Lung (tissue), 12 donors: ENCODE results near the gene PFKL. TPM values are rescaled to one million over a fixed set of nuclear protein-coding genes. Genes with fewer than 3 reads are reported as not detected.
A peak's percentile ranks its signal among the peaks of the same experiment; 100 is the strongest.
"Not testable (repeated sequence)": the region's sequence is repeated elsewhere in the genome, so short reads cannot be mapped to it uniquely, and the experiment has no call there.

Experiments used
- ATAC-seq: fragments of 200-7000 bp; cut with Tn5 transposase; one replicate; pipeline ENCODE4 v1.9.1; 2020; ENCODE audit warnings: moderate number of reproducible peaks; ENCODE audit not compliant: insufficient read depth, low FRiP score
- DNase-seq, 3 donors: peaks; one replicate each; pipeline ENCODE4 v3.0.0-alpha.2; 2013 to 2017
- H3K27ac ChIP-seq, 2 donors: one replicate each; pipeline ENCODE4 v1.5.1; 2013; ENCODE audit warnings: mild to moderate bottlenecking in 2 of 2, moderate library complexity in 2 of 2, control low read depth in 1 of 2, inconsistent platforms in 1 of 2, low read depth in 1 of 2, low read length in 1 of 2
- H3K27me3 ChIP-seq, 3 donors: one replicate each; pipeline ENCODE4 v1.5.1; 2013; ENCODE audit warnings: low read length in 2 of 3; ENCODE audit not compliant: control insufficient read depth in 3 of 3, insufficient read depth in 3 of 3
- H3K36me3 ChIP-seq, 4 donors: one replicate each; pipeline ENCODE4 v1.5.1; 2013; ENCODE audit warnings: low read length in 4 of 4, mild to moderate bottlenecking in 1 of 4, moderate library complexity in 1 of 4; ENCODE audit not compliant: control insufficient read depth in 4 of 4, insufficient read depth in 4 of 4
- H3K4me1 ChIP-seq, 5 donors: one replicate each; pipeline ENCODE4 v1.5.1; 2013; ENCODE audit warnings: low read length in 5 of 5, mild to moderate bottlenecking in 2 of 5, moderate library complexity in 1 of 5; ENCODE audit not compliant: control insufficient read depth in 5 of 5, insufficient read depth in 5 of 5
- H3K4me3 ChIP-seq: one replicate; pipeline ENCODE4 v1.5.1; 2013; ENCODE audit warnings: mild to moderate bottlenecking, control low read depth, moderate library complexity
- H3K9ac ChIP-seq, 2 donors: one replicate each; pipeline ENCODE4 v1.5.1; 2013; ENCODE audit warnings: low read length in 2 of 2, control low read depth in 1 of 2; ENCODE audit not compliant: insufficient read depth in 1 of 2
- H3K9me3 ChIP-seq, 4 donors: one replicate each; pipeline ENCODE4 v1.5.1; 2013; ENCODE audit warnings: low read length in 3 of 4, mild to moderate bottlenecking in 1 of 4, moderate library complexity in 1 of 4; ENCODE audit not compliant: control insufficient read depth in 4 of 4, insufficient read depth in 3 of 4
- WGBS, 2 donors: extraction: QIAGEN DNeasy Blood & Tissue Kit; methylation state at CpG; one replicate each; pipeline ENCODE4 v1.1.7; 2013; 5-methylcytosine and 5-hydroxymethylcytosine counted together
- polyA plus RNA-seq, 2 donors: library from polyadenylated mRNA; stranded (reverse); fragments of 200-250 nt; gene quantifications; one replicate each; pipeline ENCODE4 v1.2.1, GENCODE V29; 2013
- total RNA-seq, 2 donors: library from RNA; depleted of rRNA in 1 of 2; stranded (reverse); fragments of >200 nt in 1 of 2; gene quantifications; one replicate each; pipeline ENCODE4 v1.2.1, GENCODE V29; 2014 to 2021
- TF ChIP-seq, protein P1 (sequence below): IDR thresholded peaks from 2 replicates; pipeline ENCODE4 v1.5.1; 2012; ENCODE audit warnings: mild to moderate bottlenecking; ENCODE audit errors: control extremely low read depth, extremely low read depth
- donor health status: control.
- donor health status: control.
- donor health status: Bipolar disorder and iron deficiency.
- donor health status: healthy.
- donor health status: DM: yes; HTN: yes; CAD: no.

The PFKL gene
- total and polyA plus RNA-seq, 4 donors, result 63.4 to 129 (median 103) TPM

DNA sequence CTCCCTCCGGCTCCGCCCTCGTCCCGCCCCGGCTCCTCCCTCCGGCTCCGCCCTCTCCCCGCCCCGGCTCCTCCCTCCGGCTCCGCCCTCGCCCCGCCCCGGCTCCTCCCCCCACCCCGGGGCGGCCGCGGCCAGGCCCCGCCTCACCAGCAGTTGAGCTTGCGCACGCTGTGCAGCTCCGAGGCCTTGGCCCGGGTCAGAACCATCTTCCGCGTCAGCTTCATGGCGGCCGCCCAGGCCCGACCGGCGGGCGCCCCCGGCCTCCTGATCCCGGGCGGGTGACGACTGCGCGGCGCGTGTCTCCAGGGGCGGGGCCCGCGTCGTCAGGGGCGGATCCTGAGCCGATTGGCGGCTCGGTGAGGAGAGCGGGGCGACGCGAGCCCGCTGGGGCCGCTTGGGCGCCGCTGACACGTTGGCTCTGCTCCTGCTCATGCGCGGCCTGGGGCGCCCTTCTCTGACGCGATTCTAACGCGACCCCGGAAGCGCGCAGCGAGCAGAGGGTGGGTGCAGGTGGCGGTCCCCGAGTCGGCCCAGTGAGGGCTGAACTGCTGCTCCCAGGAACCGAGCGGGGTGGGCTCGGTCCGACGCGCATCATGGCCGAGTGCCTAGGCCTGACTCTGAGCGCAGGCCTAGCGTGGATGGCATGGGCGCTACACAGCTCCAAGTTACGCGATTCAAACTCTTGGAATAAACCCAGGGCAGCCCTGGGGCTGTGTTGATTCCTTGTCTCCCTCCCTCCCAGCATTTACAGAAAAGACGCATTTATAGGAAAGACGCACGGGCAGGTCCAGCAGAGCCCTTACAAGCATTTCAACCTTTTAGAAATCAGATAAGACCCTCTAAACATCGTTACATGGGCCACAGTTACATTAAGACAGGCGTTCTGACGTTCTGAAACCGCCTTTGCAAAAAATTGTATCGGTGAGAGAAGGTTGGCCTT lies 39.4 kb downstream of the PFKL start, which contains the start of gene CFAP410:
TSS of gene CFAP410 (minus strand) at position 420 of the 940 bp plus-strand sequence. CDS start at position 224, 196 bp downstream.
- H3K9ac ChIP-seq, result peak within 1 kb of the TSS; percentile 80 to 84
- H3K4me3 ChIP-seq, result peak within 1 kb of the TSS; percentile 76
- ATAC-seq, result peak; percentile 96
- H3K4me1 ChIP-seq, result peaks cover 0 to 24% (median 6%) of the 10 kb centered on the region in 5 donors
- peak; percentile 96 to 98 (median 97) for DNase-seq
- TF ChIP-seq, protein P1, sequence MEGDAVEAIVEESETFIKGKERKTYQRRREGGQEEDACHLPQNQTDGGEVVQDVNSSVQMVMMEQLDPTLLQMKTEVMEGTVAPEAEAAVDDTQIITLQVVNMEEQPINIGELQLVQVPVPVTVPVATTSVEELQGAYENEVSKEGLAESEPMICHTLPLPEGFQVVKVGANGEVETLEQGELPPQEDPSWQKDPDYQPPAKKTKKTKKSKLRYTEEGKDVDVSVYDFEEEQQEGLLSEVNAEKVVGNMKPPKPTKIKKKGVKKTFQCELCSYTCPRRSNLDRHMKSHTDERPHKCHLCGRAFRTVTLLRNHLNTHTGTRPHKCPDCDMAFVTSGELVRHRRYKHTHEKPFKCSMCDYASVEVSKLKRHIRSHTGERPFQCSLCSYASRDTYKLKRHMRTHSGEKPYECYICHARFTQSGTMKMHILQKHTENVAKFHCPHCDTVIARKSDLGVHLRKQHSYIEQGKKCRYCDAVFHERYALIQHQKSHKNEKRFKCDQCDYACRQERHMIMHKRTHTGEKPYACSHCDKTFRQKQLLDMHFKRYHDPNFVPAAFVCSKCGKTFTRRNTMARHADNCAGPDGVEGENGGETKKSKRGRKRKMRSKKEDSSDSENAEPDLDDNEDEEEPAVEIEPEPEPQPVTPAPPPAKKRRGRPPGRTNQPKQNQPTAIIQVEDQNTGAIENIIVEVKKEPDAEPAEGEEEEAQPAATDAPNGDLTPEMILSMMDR, result no peak
- peak within 1 kb of the TSS; percentile 97 to 98 for H3K27ac ChIP-seq
- H3K9me3 ChIP-seq, result peaks cover 0 to 2% (median 0%) of the 10 kb centered on the region in 4 donors
- WGBS, 2 donors, result 0 to 1% methylated on average over 57 to 84 of the region's 90 CpGs
- H3K36me3 ChIP-seq, result peaks cover 0 to 11% (median 5%) of the 10 kb centered on the region in 4 donors
- H3K27me3 ChIP-seq, result no peaks in the 10 kb centered on the region

DNA sequence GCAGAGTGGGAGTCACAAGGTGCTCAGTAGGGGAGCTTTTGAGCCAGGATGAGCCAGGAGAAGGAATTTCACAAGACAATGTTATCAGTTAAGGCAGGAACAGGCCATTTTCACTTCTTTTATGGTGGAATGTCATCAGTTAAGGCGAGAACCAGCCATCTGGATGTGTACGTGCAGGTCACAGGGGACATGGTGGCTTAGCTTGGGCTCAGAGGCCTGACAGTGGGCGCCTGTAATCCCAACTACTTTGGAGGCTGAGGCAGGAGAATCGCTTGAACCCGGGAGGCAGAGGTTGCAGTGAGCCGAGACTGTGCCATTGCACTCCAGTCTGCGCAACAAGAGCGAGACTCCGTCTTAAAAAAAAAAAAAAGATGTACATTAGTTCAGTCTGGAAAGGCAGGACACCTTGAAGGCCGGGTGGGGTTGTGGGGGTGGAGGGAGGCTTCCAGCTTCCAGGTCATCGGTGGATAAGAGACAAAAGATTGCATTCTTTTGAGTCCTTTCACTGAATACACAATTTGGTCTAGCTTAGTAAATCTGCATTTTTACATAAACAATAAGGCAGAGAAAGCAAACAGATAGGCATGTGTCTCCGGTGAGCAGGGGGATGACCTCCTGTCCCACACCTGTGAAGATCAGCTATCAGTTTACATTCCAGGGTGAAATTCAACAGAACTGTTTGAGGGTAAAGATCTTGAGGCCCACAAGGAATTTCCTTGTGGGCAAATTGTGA lies 42.0 kb downstream of the PFKL start:
- ATAC-seq, H3K9me3 ChIP-seq, H3K36me3 ChIP-seq, H3K27me3 ChIP-seq, H3K9ac ChIP-seq, H3K27ac ChIP-seq, H3K4me3 ChIP-seq, DNase-seq: not testable (repeated sequence)
- peaks cover 0 to 24% (median 6%) of the 10 kb centered on the region in 5 donors for H3K4me1 ChIP-seq
- WGBS, 2 donors, result 76 to 82% methylated on average over 12 of the region's 12 CpGs

DNA sequence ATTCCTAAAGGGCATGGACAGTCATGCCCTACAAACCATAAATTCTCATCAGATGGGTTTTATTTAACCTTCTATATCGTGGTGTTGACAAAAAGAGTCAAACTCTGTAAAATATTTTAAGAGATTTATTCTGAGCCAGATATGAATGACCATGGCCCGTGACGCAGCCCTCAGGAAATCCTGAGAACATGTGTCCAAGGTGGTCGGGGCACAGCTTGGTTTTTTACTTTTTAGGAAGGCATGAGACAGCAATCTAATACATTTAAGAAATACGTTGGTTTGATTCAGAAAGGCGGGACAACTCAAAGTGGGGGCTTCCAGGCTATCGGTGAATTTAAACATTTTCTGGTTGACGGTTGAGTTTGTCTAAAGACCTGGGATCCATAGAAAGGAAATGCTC lies 43.1 kb downstream of the PFKL start:
- H3K9ac ChIP-seq, DNase-seq, H3K27me3 ChIP-seq, ATAC-seq, H3K27ac ChIP-seq, H3K4me3 ChIP-seq, H3K36me3 ChIP-seq, H3K9me3 ChIP-seq: not testable (repeated sequence)
- 71 to 73% methylated on average over 8 of the region's 8 CpGs for WGBS, 2 donors
- peaks cover 0 to 13% (median 6%) of the 10 kb centered on the region in 5 donors for H3K4me1 ChIP-seq

DNA sequence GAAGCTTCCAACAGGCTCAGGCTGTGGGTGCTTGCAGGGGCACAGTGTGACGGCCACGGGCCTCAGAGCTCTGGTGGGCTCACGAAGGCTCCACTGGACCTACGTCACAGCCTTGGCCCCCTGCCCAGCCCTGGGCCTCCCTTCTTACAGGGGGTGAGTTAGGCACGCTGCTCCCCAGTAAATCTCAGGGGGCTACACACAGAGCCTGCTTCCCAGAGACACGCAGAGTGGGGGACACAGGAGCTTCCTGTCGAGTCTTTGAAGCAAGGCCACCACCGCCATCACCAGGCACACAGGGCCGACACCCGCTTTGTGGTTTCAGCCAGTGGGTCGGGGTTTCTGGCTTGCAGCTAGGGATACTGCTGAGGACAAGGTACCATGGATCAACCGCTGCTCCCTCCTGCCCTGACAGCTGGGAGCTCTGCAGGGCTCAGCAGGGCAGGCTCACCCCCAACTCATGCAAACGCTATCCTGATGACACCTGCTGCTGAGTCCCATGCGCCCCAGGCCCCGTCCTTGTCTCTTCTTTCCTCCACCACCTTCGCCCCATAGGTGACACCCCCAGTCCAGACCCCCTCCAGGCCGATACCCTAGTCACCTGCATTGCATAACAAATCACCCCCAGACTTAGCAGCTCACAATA lies 44.8 kb downstream of the PFKL start:
- TF ChIP-seq, protein P1, result no peak
- Histone ChIP-seq H3K4me1 (peaks cover 0 to 12% (median 6%) of the 10 kb centered on the region in 5 donors), H3K27me3 (peaks cover 0 to 12% (median 4%) of the 10 kb centered on the region in 3 donors), H3K9ac (no peak overlapping the region), H3K27ac (no peak overlapping the region), H3K4me3 (no peak overlapping the region), H3K36me3 (no peaks in the 10 kb centered on the region), H3K9me3 (no peaks in the 10 kb centered on the region)
- DNase-seq (no peak), ATAC-seq (no peak)
- WGBS, 2 donors, result 77 to 82% methylated on average over 17 of the region's 17 CpGs
